NK-92 (cell line): Measurements from ENCODE around the gene GYG1.

ENCODE experiments used
- DNase-seq: peaks from one replicate; lab custom pipeline; 2025; ENCODE audit not compliant: unreplicated experiment; lab: John Stamatoyannopoulos, UW

The GYG1 gene

DNA sequence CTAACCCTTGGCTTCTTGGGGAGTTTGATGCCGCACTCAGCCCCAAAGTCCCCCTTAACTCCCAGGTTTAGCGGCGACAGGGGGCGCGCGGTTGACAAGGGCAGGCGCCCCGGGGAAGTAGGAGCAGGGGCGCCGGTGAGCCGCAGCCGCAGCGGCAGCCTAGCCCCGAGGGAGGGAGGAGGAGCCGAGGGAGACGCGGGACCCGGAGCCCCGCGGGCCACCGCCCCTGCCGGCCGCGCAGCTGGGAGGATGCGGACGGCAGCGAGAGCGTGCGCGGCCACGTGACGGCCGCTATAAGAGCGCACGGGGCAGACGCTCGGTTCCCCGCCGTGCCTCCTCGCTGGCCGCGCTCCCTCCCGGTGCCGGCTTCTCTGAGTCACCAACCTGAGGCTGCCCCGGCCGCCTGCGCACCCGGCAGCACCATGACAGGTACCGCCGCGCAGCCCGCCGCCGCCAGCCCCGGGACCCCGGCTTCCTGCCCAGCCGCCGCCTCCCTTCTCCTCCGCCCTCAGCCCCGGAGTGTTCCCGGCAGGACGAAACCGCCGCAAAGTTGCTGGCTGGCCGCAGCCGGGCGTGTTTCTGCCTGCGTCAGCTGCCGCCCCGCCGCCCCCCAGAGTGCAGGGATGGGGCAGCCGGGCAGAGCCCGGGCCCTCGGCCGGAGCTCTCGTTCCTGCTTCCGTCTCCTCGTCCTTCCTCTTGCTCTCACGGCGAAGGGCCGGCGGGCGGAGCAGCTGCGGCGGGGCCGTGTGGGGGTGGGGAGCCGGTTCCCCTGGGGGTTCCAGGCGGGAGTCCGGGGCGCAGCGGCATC, at the start of gene GYG1:
Gene GYG1 (plus strand): TSS at position 322 of the 808 bp plus-strand sequence. CDS start 101 bp downstream, at position 423.
- no peak for DNase-seq

DNA sequence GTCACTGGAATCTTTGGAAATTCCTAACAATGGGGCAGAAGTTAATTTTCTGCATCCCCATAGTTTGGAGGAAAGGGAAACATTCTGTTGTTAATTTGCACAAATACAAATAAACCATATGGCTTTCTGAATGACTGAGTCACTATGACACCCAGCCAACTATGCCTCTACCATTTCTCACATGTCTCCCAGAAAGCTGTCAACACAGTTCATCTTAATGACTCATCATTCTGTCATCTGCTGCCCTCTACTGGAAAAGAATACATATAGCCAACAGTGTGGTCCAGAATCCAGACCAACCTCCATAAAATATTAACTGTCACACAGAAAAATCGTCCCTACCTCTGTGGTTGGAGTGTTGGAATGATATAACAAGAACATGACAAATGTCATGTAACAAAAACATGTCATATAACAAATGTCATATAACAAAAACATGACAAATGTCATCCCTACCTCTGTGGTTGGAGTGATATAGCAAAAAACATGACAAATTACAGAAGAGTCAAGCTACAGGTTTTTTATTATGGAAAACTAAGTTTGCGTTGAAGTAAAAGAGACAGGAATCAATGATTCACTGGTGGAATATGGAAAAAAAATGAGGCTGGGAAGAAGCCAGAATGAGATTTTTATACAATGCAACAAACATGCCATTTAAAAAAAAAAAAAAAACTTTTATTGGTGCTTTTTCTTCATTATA, 47.7 kb upstream of the GYG1 start:
- DNase-seq = no peak

DNA sequence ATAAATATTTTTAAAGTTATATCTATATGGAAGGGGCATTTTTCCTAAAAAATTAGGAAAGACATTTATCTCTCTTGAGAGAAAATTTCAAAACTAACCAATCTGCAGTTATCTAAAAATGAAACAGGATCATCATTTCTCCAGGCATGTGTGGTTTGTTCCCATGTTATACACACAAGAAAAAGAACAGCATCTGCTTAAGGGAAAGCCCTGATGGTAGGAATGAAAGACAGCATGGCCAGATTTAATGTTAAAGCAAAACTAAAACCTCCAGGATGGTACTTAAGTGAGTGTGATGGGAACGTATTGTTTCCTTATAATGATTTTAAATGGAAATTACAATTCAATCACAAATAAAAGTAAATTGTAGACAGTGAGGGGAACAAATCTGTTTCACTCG, 46.2 kb upstream of the GYG1 start:
- DNase-seq = no peak

DNA sequence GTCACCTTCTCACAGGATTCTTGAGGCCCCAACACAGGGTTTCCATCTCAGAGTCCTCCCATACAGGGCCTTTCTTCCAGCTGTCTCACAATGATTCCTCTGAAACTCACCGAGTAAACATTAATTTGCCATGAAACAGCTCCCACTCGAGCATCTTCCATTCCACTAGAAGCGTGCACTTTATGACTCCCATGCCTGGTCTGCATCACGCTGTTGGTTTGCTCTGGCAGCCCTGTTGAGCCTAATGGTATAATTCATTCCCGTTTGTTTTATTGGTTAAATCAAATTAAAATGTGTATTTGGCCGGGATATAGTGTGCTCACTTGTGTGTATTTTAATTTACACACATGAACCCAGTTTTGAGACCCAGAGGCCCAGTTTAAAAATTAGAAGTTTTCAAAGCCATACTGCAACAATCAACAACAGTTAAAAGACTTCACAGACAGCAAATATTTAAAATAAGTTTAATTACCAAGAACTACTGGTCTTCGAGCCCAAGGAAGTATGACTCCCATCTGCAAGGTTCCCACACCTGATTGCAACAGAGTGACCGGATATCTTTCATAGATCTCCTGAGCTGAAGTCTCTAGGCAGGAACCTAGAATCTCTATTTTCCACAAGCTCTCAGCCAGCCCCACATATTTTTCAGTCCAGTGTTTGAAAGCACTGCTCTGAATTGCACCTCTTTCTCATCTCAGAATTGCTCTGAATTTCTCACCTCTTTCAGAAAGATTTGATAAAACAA, 42.3 kb upstream of the GYG1 start:
- DNase-seq = no peak

DNA sequence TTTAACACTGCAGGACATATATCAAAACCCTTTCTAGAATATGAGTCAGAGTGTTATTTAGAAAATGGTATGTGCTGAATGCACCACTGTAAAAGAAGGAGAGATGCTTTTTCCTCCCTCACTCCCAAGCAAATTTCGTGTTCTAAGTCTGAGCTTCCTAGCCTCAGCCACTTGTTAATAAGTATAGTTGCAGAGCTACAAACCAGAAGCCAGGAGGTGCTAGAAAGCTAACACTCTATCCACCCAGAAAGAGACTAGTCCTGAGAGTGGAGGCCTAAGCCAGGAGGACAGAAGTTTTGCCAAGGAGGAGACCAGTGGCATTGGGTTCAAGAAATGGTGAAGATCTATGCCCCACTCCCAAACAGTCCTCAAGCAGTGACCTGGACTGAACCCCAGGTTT, 40.5 kb upstream of the GYG1 start:
- DNase-seq = no peak

DNA sequence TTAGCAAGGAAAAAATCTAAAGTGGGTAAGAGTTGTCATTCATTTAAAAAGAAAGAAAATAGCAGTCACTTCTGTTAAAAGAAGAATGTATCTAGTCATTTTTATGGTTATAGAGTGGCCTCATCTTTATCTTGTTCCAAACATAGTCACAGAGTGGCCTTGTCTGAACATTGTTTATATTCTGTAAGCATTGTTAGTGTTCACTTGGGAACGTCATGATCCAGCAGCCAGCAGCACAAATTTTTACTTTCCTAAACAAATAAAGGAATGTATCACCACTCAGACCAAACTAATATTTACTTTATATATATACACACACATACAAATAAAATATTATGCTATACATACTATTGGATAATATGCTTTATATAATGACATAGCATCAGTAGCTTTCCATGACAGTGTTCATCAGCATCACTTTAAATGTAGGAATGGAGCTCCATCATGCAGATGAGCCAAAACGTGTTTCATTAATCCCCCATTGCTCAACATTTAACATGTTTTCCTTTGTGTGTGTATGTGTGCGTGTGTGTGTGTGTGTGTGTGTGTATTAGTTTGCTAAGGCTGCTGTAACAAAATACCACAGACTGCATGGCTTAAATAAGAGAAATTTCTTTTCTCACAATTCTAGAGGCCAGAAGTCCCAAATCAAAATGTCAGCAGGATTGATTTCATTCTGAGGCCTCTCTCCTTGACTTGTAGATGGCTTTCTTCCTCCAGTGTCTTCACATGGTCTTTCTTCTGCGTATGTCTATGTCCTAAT, 39.6 kb upstream of the GYG1 start:
- DNase-seq = no peak

DNA sequence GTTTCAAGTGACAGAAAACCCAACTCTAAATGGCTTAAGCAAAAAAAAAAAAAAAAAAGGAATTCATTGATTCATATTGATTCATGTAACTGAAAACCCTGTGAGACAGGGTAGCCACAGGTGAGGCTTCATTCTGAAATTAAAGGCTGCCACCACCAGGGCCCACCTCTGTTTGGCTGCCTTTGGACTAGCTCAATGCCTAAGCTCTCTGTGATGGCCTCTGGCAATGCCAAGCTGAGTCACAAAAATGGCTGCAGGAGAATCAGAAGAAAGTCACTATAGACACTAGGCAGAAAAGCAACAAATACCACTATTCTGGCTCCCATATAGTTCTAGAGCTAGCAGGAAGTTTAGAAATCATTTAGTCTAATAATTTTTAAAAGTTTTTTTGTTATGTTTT, 38.2 kb upstream of the GYG1 start:
- no peak for DNase-seq

DNA sequence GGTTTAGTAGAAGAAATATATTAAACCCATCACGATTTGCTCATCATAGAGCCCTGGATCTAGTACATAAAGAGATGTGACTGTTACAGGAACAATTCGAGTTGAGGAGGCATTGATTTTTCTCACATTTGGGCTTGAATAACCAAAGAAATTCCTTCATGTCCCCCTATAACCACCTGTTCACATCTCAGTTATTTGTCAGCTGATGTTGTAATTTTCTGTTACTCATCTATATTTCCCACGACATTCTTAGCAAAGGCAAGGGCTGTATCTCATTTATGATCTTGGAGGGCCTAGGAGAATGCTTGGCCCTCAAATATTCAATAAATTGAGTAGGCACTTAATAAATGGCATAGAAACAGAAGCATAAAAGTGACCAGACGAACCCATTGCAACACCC, 36.4 kb upstream of the GYG1 start:
- no peak for DNase-seq

DNA sequence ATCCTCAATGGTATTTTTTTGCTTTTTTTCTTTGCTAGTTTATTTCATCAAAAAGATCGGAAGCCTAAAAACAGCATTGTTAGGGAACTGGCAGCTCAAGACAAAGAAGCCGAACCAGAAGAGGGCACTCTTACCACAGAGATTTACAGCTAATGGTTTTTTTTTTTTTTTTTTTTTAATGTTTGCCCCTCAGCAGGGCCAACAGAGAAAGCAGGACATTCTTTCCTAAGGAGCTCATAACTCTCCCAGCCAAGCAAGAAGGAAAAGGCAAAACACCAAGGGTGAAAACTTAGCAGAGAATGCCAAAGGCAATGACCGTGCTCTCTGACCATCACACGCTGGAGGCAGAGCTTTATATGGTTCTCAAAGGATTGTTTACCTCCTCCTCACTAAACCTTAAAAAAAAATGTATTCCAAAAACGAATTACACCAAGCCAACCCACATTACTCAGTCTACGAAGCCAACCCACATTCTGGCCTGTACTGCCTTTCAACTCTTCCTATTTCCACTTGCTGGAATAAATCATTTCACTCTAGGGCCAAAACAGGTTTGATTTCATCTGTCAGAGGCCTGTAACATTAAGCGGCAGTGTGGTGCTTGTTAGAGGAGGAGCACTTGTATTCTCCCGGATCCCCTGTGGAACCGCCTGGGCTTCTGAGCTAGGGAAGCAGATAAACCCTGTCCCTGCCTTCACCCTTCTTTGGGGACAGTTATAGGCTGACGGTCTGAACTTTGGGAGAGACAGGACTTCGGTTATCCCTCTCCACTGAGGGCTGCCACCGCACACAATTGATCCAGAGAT, 35.6 kb upstream of the GYG1 start:
- DNase-seq = no peak

DNA sequence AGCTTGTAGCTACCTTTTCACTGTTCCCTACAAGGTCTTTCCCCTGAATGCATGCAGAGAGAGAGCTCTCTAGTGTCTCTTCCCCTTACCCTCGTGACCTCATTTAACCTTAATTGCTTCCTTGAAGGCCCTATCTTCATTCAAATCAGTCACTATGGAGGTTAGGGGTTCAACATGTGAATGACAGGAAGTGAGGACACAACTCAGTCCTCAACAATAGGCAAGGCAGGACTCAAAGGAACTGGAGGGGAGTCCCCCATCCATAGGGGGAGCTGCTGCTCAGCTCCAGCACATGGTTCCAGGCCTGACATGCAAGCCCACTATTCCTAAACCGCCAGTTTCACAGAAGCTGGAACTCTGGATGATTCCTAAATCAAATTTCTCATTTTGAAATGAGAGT, 33.8 kb upstream of the GYG1 start:
- DNase-seq = no peak

DNA sequence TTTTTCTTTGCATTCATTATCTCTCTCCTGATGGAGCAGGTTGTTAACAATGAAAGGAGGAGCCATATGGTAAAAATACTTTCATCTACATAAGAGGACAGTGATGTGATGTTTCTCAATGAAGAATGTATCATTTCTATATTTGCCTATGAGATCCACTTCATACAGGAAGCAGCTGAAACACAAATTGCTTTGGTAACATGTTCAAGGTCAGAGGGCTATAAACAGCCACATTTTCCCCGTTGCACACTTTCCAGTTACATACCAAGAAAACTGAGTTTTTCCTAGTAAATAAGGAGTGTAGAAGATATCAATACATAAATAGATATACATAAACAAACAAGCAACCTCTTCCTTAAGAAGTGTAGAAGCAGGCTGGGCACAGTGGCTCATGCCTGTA, 32.6 kb upstream of the GYG1 start:
- DNase-seq = no peak

DNA sequence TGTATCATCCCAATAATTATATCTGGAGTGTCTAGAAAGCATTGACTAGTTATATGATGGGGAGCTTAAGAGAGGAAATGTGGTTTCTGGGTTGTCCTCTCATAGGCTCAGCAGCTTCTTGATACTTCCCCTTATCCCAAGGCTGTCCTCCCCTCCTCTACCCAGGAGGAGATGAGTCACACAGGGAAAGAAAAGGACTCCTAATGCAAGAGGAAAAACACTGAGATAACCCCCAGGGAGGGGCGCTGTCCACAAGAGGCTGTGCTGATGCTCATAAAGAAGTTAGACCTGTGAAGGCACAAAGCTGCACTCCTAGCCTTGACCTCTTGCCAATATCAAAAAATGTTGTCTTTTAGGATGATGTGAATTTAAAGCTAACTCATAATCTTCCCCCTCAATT, 28.8 kb upstream of the GYG1 start:
- DNase-seq = no peak

DNA sequence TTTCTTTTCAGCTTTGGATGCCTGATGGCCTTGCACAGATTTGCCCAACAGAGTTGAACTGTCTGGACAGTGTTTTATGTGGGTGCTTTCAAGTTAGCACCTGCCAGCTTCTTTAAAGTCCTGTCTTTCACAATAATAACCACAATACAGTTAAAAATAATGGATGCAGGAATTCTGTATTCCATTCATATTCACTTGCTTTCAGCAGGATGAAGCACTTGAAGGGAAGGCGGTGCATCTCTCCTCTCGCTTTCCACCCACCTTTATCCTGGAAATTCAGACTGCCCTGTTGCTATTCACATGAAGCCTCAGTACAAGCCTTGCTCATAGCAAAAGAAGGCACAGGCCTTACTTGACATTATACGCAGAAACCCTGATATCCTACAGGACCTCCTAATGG, 26.5 kb upstream of the GYG1 start:
- no peak for DNase-seq

DNA sequence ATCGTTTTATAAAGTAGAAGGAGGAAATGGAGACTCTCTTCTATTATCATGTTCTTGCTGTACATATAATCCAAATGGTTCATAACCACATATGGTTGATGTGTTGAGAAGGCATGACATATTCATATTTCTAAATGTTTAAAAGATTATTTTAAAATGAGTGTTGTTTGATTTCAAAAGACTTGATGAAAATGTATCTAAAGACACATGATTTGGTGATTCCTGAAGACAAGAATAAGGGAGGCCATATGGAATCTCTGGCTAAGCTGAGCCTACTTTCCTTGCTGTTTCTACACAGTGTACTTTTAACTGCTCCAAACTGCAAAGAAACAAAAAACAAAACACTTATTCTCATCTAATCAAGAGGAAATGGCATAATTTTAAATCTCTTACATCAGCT, 23.0 kb upstream of the GYG1 start:
- DNase-seq = no peak

DNA sequence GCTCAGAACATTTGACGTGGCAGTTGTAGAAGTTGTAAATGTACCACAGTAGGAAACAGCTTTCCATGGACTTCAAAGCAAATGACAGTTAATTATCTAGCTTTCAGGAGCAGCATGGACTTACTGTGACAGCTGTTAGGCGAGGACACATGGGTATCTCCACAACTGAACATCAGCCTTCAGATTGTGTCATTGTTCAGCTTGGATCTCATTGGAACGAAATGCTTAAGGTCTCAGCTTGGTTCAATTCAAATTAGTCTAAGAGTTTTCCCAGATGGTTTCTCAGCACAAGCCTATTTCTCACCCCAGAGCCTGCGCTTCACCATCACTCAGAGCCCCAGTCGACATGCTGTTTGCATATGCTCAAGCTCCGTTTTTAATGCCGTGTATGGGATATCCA, 21.1 kb upstream of the GYG1 start:
- DNase-seq = no peak

DNA sequence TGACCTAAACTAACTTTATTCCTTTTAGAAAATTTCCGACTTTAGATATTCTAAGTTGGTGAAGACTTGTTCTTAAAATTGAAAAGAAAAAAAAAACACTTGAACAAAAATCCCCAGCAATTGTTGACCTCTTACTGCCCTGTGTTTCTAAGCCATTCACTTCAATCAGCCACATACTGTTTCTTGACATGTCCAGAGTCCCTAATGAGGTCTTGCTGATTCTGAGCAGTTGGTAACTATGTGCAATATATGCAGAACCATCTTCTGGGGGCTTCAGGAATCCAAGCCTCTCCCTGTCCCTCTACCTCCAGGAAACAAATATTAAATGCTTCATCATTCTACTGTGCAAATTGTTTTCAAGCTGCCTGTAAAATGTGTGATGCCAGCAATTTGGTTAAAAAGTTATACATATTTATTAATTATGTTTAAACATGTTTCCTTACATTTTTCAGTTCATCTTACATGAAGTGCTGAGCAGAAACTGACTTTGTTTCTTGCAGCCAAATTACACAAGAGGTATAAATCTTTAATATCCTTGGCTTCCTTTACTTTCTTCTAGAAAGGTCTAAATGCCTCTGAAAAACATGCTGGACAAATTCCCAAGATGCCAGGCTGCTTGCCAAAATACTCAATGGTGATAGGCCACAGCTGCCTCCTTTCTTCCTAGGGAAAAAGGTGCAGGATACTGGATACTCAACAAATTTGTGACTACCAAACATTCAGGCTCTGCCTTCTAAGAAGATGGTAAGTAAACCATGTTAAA, 19.8 kb upstream of the GYG1 start:
- no peak for DNase-seq

DNA sequence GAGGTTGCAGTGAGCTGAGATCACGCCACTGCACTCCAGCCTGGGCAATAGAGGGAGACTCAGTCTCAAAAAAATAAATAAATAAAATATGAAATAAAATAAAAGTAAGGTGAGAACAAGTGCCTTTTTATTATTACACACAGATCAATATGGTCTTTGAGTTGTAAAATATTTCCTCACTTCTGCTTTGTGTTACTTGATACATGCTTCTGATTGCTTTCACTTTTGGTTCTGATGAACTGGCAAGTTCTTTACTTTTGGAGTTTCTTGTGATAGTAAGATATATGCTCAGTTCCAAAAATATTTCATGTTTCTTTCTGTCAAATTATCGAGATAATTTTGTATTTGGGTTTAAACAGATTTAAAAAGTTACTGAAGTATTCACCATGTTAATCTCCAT, 16.6 kb upstream of the GYG1 start:
- no peak for DNase-seq

DNA sequence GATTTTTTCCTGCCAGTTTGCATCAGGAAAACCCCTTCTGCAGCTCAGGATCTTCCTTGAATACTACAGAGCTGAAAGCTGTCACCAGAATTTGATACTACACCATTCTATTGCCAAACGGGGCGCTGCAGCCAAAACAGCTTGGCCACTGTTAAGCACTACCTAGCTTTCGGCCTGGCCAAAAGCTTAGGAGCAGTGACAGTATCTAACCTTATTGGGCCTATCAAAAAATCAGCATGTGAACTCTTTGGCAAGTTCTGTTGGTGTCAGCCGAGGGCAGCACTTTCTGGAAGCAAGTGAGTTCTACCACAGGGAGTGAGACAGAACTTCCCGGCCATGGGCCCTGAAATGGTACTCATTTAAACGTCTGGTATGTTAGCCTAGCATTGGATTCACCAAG, 16.1 kb upstream of the GYG1 start:
- no peak for DNase-seq

DNA sequence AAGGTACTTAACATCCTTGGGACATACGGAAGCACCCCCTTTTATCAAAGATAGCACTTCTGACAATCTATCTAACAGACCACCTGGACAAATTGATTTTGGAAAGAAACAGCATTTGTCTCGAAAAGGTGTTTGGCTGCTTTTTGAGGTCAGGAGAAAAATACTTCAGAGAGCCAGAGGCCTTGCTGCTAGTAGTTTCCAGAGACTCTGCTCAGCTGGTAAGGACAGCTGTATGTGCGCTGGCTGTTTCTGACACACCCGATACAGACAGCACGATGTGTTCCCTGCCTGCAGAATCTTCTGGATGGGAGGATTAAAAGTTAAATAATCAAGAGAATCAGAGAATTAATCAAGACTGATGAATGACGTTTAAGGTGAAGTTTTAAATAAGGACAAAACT, 15.6 kb upstream of the GYG1 start:
- no peak for DNase-seq

DNA sequence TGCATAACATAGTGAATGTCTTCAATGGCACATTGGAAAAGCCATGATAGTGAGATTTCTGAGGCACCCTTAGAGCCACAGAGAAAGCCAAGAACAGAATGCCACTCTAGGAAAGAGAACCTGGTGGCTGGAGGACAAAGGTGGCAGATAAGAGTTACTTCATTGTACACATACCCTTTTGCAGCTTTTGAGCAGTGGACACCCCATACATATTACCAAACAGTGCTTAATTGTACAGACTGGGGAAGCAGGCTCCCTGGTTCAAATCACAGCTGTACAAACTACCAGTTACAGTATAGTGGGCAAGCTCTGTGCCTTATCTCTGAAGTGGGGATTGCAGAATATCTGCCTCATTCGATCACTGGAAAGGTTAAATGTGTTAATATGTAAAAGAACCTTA, 10.1 kb upstream of the GYG1 start:
- no peak for DNase-seq
